HepG2 (cell line): Measurements from ENCODE around the gene CHD9. TPM values are rescaled to one million over a fixed set of nuclear protein-coding genes. Genes with fewer than 3 reads are reported as not detected.

Source experiments
- BCL6 ChIP-seq: IDR thresholded peaks from 2 replicates; pipeline ENCODE4 v1.6.1; 2016; ENCODE audit warnings: missing genetic modification reagents, missing compliant biosample characterization
- ESRRA ChIP-seq: sonication (generic); formaldehyde crosslinking; IDR thresholded peaks from 2 replicates; pipeline ENCODE4 v1.5.1; 2020; ENCODE audit warnings: mild to moderate bottlenecking, low read depth, missing genetic modification reagents
- MAFK ChIP-seq, 2 experiments: IDR thresholded peaks in 1 of 2; conservative IDR thresholded peaks in 1 of 2; 2 replicates each; pipeline ENCODE4 v1.6.1; 2011; ENCODE audit warnings: improper control_type of control experiment in 2 of 2, low read length in 2 of 2
- MEIS1 ChIP-seq: sonication (generic); formaldehyde crosslinking; IDR thresholded peaks from 2 replicates; pipeline ENCODE4 v1.9.0; 2021; ENCODE audit warnings: mild to moderate bottlenecking, missing genetic modification reagents, moderate library complexity, borderline replicate concordance
- MEIS2 ChIP-seq: sonication (generic); formaldehyde crosslinking; IDR thresholded peaks from 2 replicates; pipeline ENCODE4 v1.9.0; 2021; ENCODE audit warnings: mild to moderate bottlenecking, missing genetic modification reagents
- NCOA1 ChIP-seq: sonication (generic); formaldehyde crosslinking; IDR thresholded peaks from 2 replicates; pipeline ENCODE4 v1.9.0; 2021; ENCODE audit warnings: missing genetic modification reagents
- NCOA2 ChIP-seq: sonication (generic); formaldehyde crosslinking; IDR thresholded peaks from 2 replicates; pipeline ENCODE4 v1.8.0; 2022; ENCODE audit warnings: inconsistent platforms
- NR2F1 ChIP-seq, 2 experiments: fragments of 450-650 bp in 1 of 2; formaldehyde crosslinking in 1 of 2; IDR thresholded peaks; 2 replicates each; pipeline versions ENCODE4 v1.5.0 to v1.6.1; 2016 to 2020; ENCODE audit warnings: mild to moderate bottlenecking in 1 of 2, missing compliant biosample characterization in 1 of 2, missing genetic modification reagents in 1 of 2, moderate library complexity in 1 of 2
- NR2F6 ChIP-seq, 2 experiments: IDR thresholded peaks; 2 replicates each; pipeline ENCODE4 v1.6.1; 2016; ENCODE audit warnings: antibody characterized with exemption in 1 of 2, mild to moderate bottlenecking in 1 of 2
- PHF8 ChIP-seq: sonication (generic); formaldehyde crosslinking; IDR thresholded peaks from 2 replicates; pipeline ENCODE4 v1.5.0; 2020; ENCODE audit warnings: missing genetic modification reagents
- RARG ChIP-seq: sonication (generic); formaldehyde crosslinking; IDR thresholded peaks from 2 replicates; pipeline ENCODE4 v1.4.0; 2020; ENCODE audit warnings: low read depth, mild to moderate bottlenecking, missing genetic modification reagents
- SMAD3 ChIP-seq: sonication (generic); formaldehyde crosslinking; IDR thresholded peaks from 2 replicates; pipeline ENCODE4 v1.4.0; 2020; ENCODE audit warnings: missing genetic modification reagents
- SOX13 ChIP-seq, 3 experiments: fragments of 450-650 bp in 1 of 3; sonication (generic) in 1 of 3; formaldehyde crosslinking in 1 of 3; IDR thresholded peaks in 2 of 3; conservative IDR thresholded peaks in 1 of 3; 2 replicates each; pipeline versions ENCODE4 v1.5.0 to v1.6.1; 2016 to 2020; ENCODE audit warnings: antibody characterized with exemption in 1 of 3, mild to moderate bottlenecking in 1 of 3, missing compliant biosample characterization in 1 of 3, missing genetic modification reagents in 1 of 3, moderate library complexity in 1 of 3
- SP4 ChIP-seq: sonication (generic); formaldehyde crosslinking; IDR thresholded peaks from 2 replicates; pipeline ENCODE4 v1.8.1; 2023; ENCODE audit warnings: mild to moderate bottlenecking, missing genetic modification reagents
- TBX2 ChIP-seq: sonication (generic); formaldehyde crosslinking; IDR thresholded peaks from 2 replicates; pipeline ENCODE4 v1.5.0; 2020; ENCODE audit warnings: missing genetic modification reagents, mild to moderate bottlenecking, borderline replicate concordance
- TCF7 ChIP-seq: sonication (generic); IDR thresholded peaks from 2 replicates; pipeline ENCODE4 v1.6.1; 2016; ENCODE audit warnings: antibody characterized with exemption, low read depth
- TP53 ChIP-seq: sonication (generic); formaldehyde crosslinking; conservative IDR thresholded peaks from 2 replicates; pipeline ENCODE4 v1.4.0; 2020; ENCODE audit warnings: missing genetic modification reagents
- ZBTB43 ChIP-seq: sonication (generic); formaldehyde crosslinking; conservative IDR thresholded peaks from 2 replicates; pipeline ENCODE4 v1.4.0; 2020; ENCODE audit warnings: missing genetic modification reagents
- ZMAT3 ChIP-seq: sonication (generic); formaldehyde crosslinking; conservative IDR thresholded peaks from 2 replicates; pipeline ENCODE4 v1.7.0; 2021; ENCODE audit warnings: missing genetic modification reagents
- ZMYM4 ChIP-seq: sonication (generic); formaldehyde crosslinking; IDR thresholded peaks from 2 replicates; pipeline ENCODE4 v1.8.1; 2023; ENCODE audit warnings: mild to moderate bottlenecking, missing genetic modification reagents
- ZNF292 ChIP-seq: sonication (generic); formaldehyde crosslinking; IDR thresholded peaks from 2 replicates; pipeline ENCODE4 v1.8.1; 2022; ENCODE audit warnings: mild to moderate bottlenecking, low read depth, missing genetic modification reagents, borderline replicate concordance
- ZNF441 ChIP-seq: sonication (generic); formaldehyde crosslinking; IDR thresholded peaks from 2 replicates; pipeline ENCODE4 v1.7.0; 2021; ENCODE audit warnings: missing genetic modification reagents, borderline replicate concordance
- ZNF510 ChIP-seq: sonication (generic); formaldehyde crosslinking; IDR thresholded peaks from 2 replicates; pipeline ENCODE4 v1.4.0; 2020; ENCODE audit warnings: low read depth, mild to moderate bottlenecking, missing genetic modification reagents
- ZNF562 ChIP-seq: sonication (generic); formaldehyde crosslinking; IDR thresholded peaks from 2 replicates; pipeline ENCODE4 v1.8.0; 2022; ENCODE audit warnings: missing genetic modification reagents, borderline replicate concordance
- ZNF572 ChIP-seq: sonication (generic); formaldehyde crosslinking; IDR thresholded peaks from 2 replicates; pipeline ENCODE4 v1.5.1; 2020; ENCODE audit warnings: mild to moderate bottlenecking, missing genetic modification reagents
- ZNF737 ChIP-seq: sonication (generic); formaldehyde crosslinking; IDR thresholded peaks from 2 replicates; pipeline ENCODE4 v1.5.0; 2020; ENCODE audit warnings: missing genetic modification reagents, mild to moderate bottlenecking, borderline replicate concordance
- ZNF839 ChIP-seq: sonication (generic); formaldehyde crosslinking; IDR thresholded peaks from 2 replicates; pipeline ENCODE4 v1.4.0; 2020; ENCODE audit warnings: missing genetic modification reagents, mild to moderate bottlenecking, borderline replicate concordance
- ZNF878 ChIP-seq: sonication (generic); formaldehyde crosslinking; IDR thresholded peaks from 2 replicates; pipeline ENCODE4 v1.8.1; 2023; ENCODE audit warnings: mild to moderate bottlenecking, missing genetic modification reagents, moderate library complexity
- polyA plus RNA-seq, 8 experiments: library from polyadenylated mRNA; depleted of rRNA in 3 of 8; stranded (reverse) in 7 of 8; unstranded in 1 of 8; fragments of >200 nt; fragmentation: Illumina TruSeq in 4 of 8; extraction: Trizol in 4 of 8; gene quantifications; 2 replicates each; pipeline versions ENCODE4 v1.2.1 to v1.2.3, GENCODE V29; 2011 to 2016; ENCODE audit warnings: low read depth in 4 of 8, missing spikeins in 1 of 8, mixed read lengths in 1 of 8; ENCODE audit not compliant: insufficient read depth in 1 of 8
- total RNA-seq, 5 experiments: library from RNA; depleted of rRNA; stranded (reverse); fragments of >200 nt; fragmentation: Illumina TruSeq; extraction: Trizol; gene quantifications; 2 replicates each; pipeline ENCODE4 v1.2.3, GENCODE V29; 2016; ENCODE audit warnings: low read depth in 1 of 5

The CHD9 gene
- total and polyA plus RNA-seq, 2 of the 13 experiments (the other 11 are each of a cell fraction or from before 2014, with no cell fraction given): 23.4 to 27.7 TPM

GRCh38 chr16:53056392-53056881, 1.6 kb downstream of the CHD9 start (continued):
- TF ChIP-seq ESRRA (CRISPR knock-in tag): no peak; the same call in 1 of the 2 replicates
- peak; percentile 41; the same call in 1 of the 2 replicates for TF ChIP-seq TBX2
- TF ChIP-seq ZBTB43: peak; percentile 63
- TF ChIP-seq ZNF572 (CRISPR knock-in tag): no peak
- peak; percentile 24; the same call in 1 of the 2 replicates for TF ChIP-seq TCF7
- TF ChIP-seq RARG (CRISPR knock-in tag): no peak
- 0 out of 2 replicates have a peak, but pooled peaks have one; percentile 20 for TF ChIP-seq MEIS1 (CRISPR knock-in tag)
- no peak for TF ChIP-seq ZNF839
- TF ChIP-seq ZNF737 (CRISPR knock-in tag): no peak
- no peak for TF ChIP-seq ZMYM4 (CRISPR knock-in tag)
- TF ChIP-seq ZNF562 (CRISPR knock-in tag): no peak
- TF ChIP-seq NCOA1 (CRISPR knock-in tag): peak; percentile 3; the same call in 1 of the 2 replicates
- peak; percentile 60; the same call in 1 of the 2 replicates for TF ChIP-seq ZMAT3 (CRISPR knock-in tag)
- TF ChIP-seq SMAD3 (CRISPR knock-in tag): peak; percentile 43; the same call in 1 of the 2 replicates
- no peak for TF ChIP-seq MEIS2 (CRISPR knock-in tag)
- no peak for TF ChIP-seq TP53 (CRISPR knock-in tag)
- no peak for TF ChIP-seq PHF8 (CRISPR knock-in tag)
- TF ChIP-seq ZNF292 (CRISPR knock-in tag): no peak; the same call in 1 of the 2 replicates
- no peak for TF ChIP-seq NR2F1 (CRISPR knock-in tag; IDR thresholded peaks at IDR 0.05)
- peak; percentile 93 for TF ChIP-seq SOX13 (IDR thresholded peaks at IDR 0.05)
- TF ChIP-seq SOX13 (CRISPR knock-in tag; conservative IDR thresholded peaks at IDR 0.05 in 1 of 2, IDR thresholded peaks at IDR 0.05 in 1 of 2): peak in 1 of 2 experiments; percentile 93; a peak in 2 of 4 replicates
- no peak for TF ChIP-seq NR2F6 (IDR thresholded peaks at IDR 0.05)
- TF ChIP-seq NR2F6 (CRISPR knock-in tag; IDR thresholded peaks at IDR 0.05): peak; percentile 44; the same call in 1 of the 2 replicates
- no peak for TF ChIP-seq MAFK (conservative IDR thresholded peaks at IDR 0.05 in 1 of 2, IDR thresholded peaks at IDR 0.05 in 1 of 2; ENCODE audit: low read length in 2 of 2)
- TF ChIP-seq SP4: no peak
- TF ChIP-seq BCL6 (CRISPR knock-in tag): no peak
- no peak for TF ChIP-seq ZNF510
- peak; percentile 63; the same call in 1 of the 2 replicates for TF ChIP-seq ZNF878
- TF ChIP-seq ZNF441 (CRISPR knock-in tag): 0 out of 2 replicates have a peak, but pooled peaks have one; percentile 25
- peak; percentile 60; the same call in 1 of the 2 replicates for TF ChIP-seq NCOA2 (CRISPR knock-in tag)
